ENCODE measurements around the gene MAML3. TPM values are rescaled to one million over a fixed set of nuclear protein-coding genes. Genes with fewer than 3 reads are reported as not detected.
A peak's percentile ranks its signal among the peaks of the same experiment; 100 is the strongest.

Gene MAML3
- total and polyA plus RNA-seq, 2 of the 13 experiments (the other 11 are each of a cell fraction or from before 2014, with no cell fraction given): 0.05 to 0.13 TPM

- TF ChIP-seq TOPORS (CRISPR knock-in tag; IDR thresholded peaks at IDR 0.05) (no peak), ZNF720 (CRISPR knock-in tag; IDR thresholded peaks at IDR 0.05) (no peak), ZNF687 (CRISPR knock-in tag; IDR thresholded peaks at IDR 0.05) (peak; percentile 33; the same call in 1 of the 2 replicates), SYNCRIP (IDR thresholded peaks at IDR 0.05; ENCODE audit: insufficient read depth, low read depth, low read length) (no peak), GATAD2A (CRISPR knock-in tag; IDR thresholded peaks at IDR 0.05) (peak; percentile 98), ZNF768 (CRISPR knock-in tag; IDR thresholded peaks at IDR 0.05) (no peak), ZNF552 (CRISPR knock-in tag; IDR thresholded peaks at IDR 0.05; ENCODE audit: borderline replicate concordance) (no peak), KDM4B (CRISPR knock-in tag; IDR thresholded peaks at IDR 0.05) (0 out of 2 replicates have a peak, but pooled peaks have one; percentile 29), ZFP37 (CRISPR knock-in tag; IDR thresholded peaks at IDR 0.05; ENCODE audit: borderline replicate concordance) (peak; percentile 67; the same call in 1 of the 2 replicates), ZFP41 (CRISPR knock-in tag; IDR thresholded peaks at IDR 0.05; ENCODE audit: borderline replicate concordance) (no peak), ZNF569 (CRISPR knock-in tag; IDR thresholded peaks at IDR 0.05; ENCODE audit: borderline replicate concordance) (no peak), ZNF264 (CRISPR knock-in tag; IDR thresholded peaks at IDR 0.05) (peak; percentile 77; the same call in 1 of the 2 replicates), MYC (CRISPR knock-in tag; IDR thresholded peaks at IDR 0.05; ENCODE audit: borderline replicate concordance) (peak; percentile 47; the same call in 1 of the 2 replicates), SRSF1 (optimal IDR thresholded peaks at IDR 0.05; ENCODE audit: low read depth, low read length) (no peak), HHEX (CRISPR knock-in tag; IDR thresholded peaks at IDR 0.05) (peak; percentile 64; the same call in 1 of the 2 replicates), ZHX1 (CRISPR knock-in tag; IDR thresholded peaks at IDR 0.05; ENCODE audit: low read depth) (no peak), ZSCAN31 (CRISPR knock-in tag; IDR thresholded peaks at IDR 0.05; ENCODE audit: low read depth) (no peak), ZBTB42 (CRISPR knock-in tag; IDR thresholded peaks at IDR 0.05) (no peak), ZNF230 (CRISPR knock-in tag; IDR thresholded peaks at IDR 0.05) (no peak), ZNF605 (CRISPR knock-in tag; IDR thresholded peaks at IDR 0.05) (peak; percentile 71; the same call in 1 of the 2 replicates), RBM22 (optimal IDR thresholded peaks at IDR 0.05; ENCODE audit: low read length) (peak; percentile 88), BRD4 (CRISPR knock-in tag; IDR thresholded peaks at IDR 0.05) (peak; percentile 85), ZBTB39 (CRISPR knock-in tag; IDR thresholded peaks at IDR 0.05) (no peak)
These were observed 464.8 kb downstream of the MAML3 start (continued) for GRCh38 chr4:139689093-139689722.

Data from HepG2 (cell line).